Nephron (organoid): ENCODE results near the gene HYAL2.

Experiments used
- H3K27ac Mint-ChIP-seq, 3 experiments: 2 replicates each; pipeline ENCODE4 v1.8.0; 2020; ENCODE audit warnings: mixed read lengths in 3 of 3, mild to moderate bottlenecking in 2 of 3, moderate library complexity in 1 of 3
- H3K27me3 Mint-ChIP-seq: 2 replicates; pipeline ENCODE4 v1.8.0; 2021; ENCODE audit warnings: low read depth, mild to moderate bottlenecking, moderate library complexity, mixed read lengths
- H3K36me3 Mint-ChIP-seq: 2 replicates; pipeline ENCODE4 v1.8.0; 2020; ENCODE audit warnings: low read depth, mixed read lengths
- H3K4me1 Mint-ChIP-seq: 2 replicates; pipeline ENCODE4 v1.8.0; 2020; ENCODE audit warnings: mixed read lengths
- H3K4me3 Mint-ChIP-seq, 3 experiments: 2 replicates each; pipeline ENCODE4 v1.8.0; 2020; ENCODE audit warnings: mild to moderate bottlenecking in 3 of 3, mixed read lengths in 3 of 3, moderate library complexity in 2 of 3
- H3K9me3 Mint-ChIP-seq: 2 replicates; pipeline ENCODE4 v1.8.0; 2020; ENCODE audit warnings: mixed read lengths
- CTCF ChIP-seq, 3 experiments: fragments of 200-600 bp; sonication (generic); IDR thresholded peaks; one replicate each; pipeline ENCODE4 v1.5.0; 2021; ENCODE audit warnings: antibody characterized with exemption in 3 of 3; ENCODE audit not compliant: unreplicated experiment in 3 of 3

Gene HYAL2

GRCh38 chr3:50325113-50325480 is 2.6 kb upstream of the HYAL2 start:
- no peak for TF ChIP-seq CTCF (IDR thresholded peaks at IDR 0.05; ENCODE audit: unreplicated experiment in 3 of 3)
- Mint-ChIP-seq H3K4me1 (peaks cover 28% of the 10 kb centered on the region), H3K36me3 (peaks cover 6% of the 10 kb centered on the region), H3K27me3 (no peaks in the 10 kb centered on the region), H3K4me3 (peak overlapping the region; percentile 68 to 84 (median 80)), H3K9me3 (no peaks in the 10 kb centered on the region), H3K27ac (peak overlapping the region in 2 of 3 experiments; percentile 87 to 99)

- H3K4me3 Mint-ChIP-seq: peak overlapping the region; percentile 68 to 84 (median 80)
- H3K27me3 Mint-ChIP-seq: no peaks in the 10 kb centered on the region
- peak overlapping the region; percentile 86 to 99 (median 87) for H3K27ac Mint-ChIP-seq
- H3K36me3 Mint-ChIP-seq: peaks cover 6% of the 10 kb centered on the region
- TF ChIP-seq CTCF (IDR thresholded peaks at IDR 0.05; ENCODE audit: unreplicated experiment in 3 of 3): peak; percentile 82 to 85 (median 84)
- H3K4me1 Mint-ChIP-seq: peaks cover 34% of the 10 kb centered on the region
- H3K9me3 Mint-ChIP-seq: no peaks in the 10 kb centered on the region
Measured at GRCh38 chr3:50324351-50325112, 2.0 kb upstream of the HYAL2 start.

- Mint-ChIP-seq H3K9me3 (no peaks in the 10 kb centered on the region), H3K27ac (peak overlapping the region; percentile 99 to 100 (median 99)), H3K27me3 (no peaks in the 10 kb centered on the region), H3K36me3 (peaks cover 14% of the 10 kb centered on the region), H3K4me3 (peak overlapping the region in 2 of 3 experiments; percentile 80 to 92), H3K4me1 (peaks cover 42% of the 10 kb centered on the region)
- TF ChIP-seq CTCF (IDR thresholded peaks at IDR 0.05; ENCODE audit: unreplicated experiment in 3 of 3): no peak
Measured at GRCh38 chr3:50323614-50324199, 1.2 kb upstream of the HYAL2 start.

- no peak for TF ChIP-seq CTCF (IDR thresholded peaks at IDR 0.05; ENCODE audit: unreplicated experiment in 3 of 3)
- Mint-ChIP-seq H3K9me3 (no peaks in the 10 kb centered on the region), H3K4me1 (peaks cover 42% of the 10 kb centered on the region), H3K27me3 (no peaks in the 10 kb centered on the region), H3K27ac (peak overlapping the region; percentile 99 to 100 (median 99)), H3K4me3 (peak overlapping the region; percentile 86 to 92 (median 88)), H3K36me3 (peaks cover 20% of the 10 kb centered on the region)
Measured at GRCh38 chr3:50323092-50323600, 601 bp upstream of the HYAL2 start.

- H3K4me1 Mint-ChIP-seq: peaks cover 41% of the 10 kb centered on the region
- peaks cover 25% of the 10 kb centered on the region for H3K36me3 Mint-ChIP-seq
Measured at GRCh38 chr3:50322115-50322385, 495 bp downstream of the HYAL2 start.

More at GRCh38 chr3:50322115-50322385, 495 bp downstream of the HYAL2 start:
- Mint-ChIP-seq H3K27ac (peak overlapping the region; percentile 99 to 100 (median 99)), H3K4me3 (peak overlapping the region; percentile 86 to 92 (median 88)), H3K27me3 (no peaks in the 10 kb centered on the region), H3K9me3 (no peaks in the 10 kb centered on the region)
- no peak for TF ChIP-seq CTCF (IDR thresholded peaks at IDR 0.05; ENCODE audit: unreplicated experiment in 3 of 3)
